NCI-H1092 treated with DMSO at 0.1 percent for 48 hours (cell line): ENCODE results near the gene AUH.

Experiments
- DNase-seq: peaks from one replicate; lab custom pipeline; 2025; lab: John Stamatoyannopoulos, UW

The AUH gene

GRCh38 chr9:91247278-91247677, 114.4 kb downstream of the AUH start:
- DNase-seq, result no peak

- DNase-seq, result no peak
Observed at GRCh38 chr9:91246846-91247245, 114.9 kb downstream of the AUH start.

GRCh38 chr9:91245431-91246313, 116.0 kb downstream of the AUH start:
- no peak for DNase-seq

GRCh38 chr9:91243029-91243428, 118.7 kb downstream of the AUH start:
- DNase-seq, result no peak

GRCh38 chr9:91241909-91242308, 119.8 kb downstream of the AUH start:
- DNase-seq, result no peak

- no peak for DNase-seq
Observed at GRCh38 chr9:91240596-91241165, 121.0 kb downstream of the AUH start.

- no peak for DNase-seq
Observed at GRCh38 chr9:91239367-91240111, 122.2 kb downstream of the AUH start.

GRCh38 chr9:91234523-91234922, 127.2 kb downstream of the AUH start:
- DNase-seq, result no peak

GRCh38 chr9:91231619-91232018, 130.1 kb downstream of the AUH start:
- DNase-seq, result no peak

GRCh38 chr9:91223000-91223399, 138.7 kb downstream of the AUH start:
- no peak for DNase-seq

- DNase-seq, result no peak
Observed at GRCh38 chr9:91222457-91222856, 139.3 kb downstream of the AUH start.

GRCh38 chr9:91221332-91221731, 140.4 kb downstream of the AUH start:
- DNase-seq, result no peak

GRCh38 chr9:91220491-91221135, 141.1 kb downstream of the AUH start:
- no peak for DNase-seq

GRCh38 chr9:91220021-91220420, 141.7 kb downstream of the AUH start:
- no peak for DNase-seq

GRCh38 chr9:91219557-91219956, 142.2 kb downstream of the AUH start:
- no peak for DNase-seq

GRCh38 chr9:91217388-91217787, 144.3 kb downstream of the AUH start:
- no peak for DNase-seq

- no peak for DNase-seq
Observed at GRCh38 chr9:91214867-91215266, 146.9 kb downstream of the AUH start.

GRCh38 chr9:91214086-91214485, 147.6 kb downstream of the AUH start:
- DNase-seq, result no peak

GRCh38 chr9:91212596-91213243, 149.0 kb downstream of the AUH start:
- no peak for DNase-seq

GRCh38 chr9:91211919-91212318, 149.8 kb downstream of the AUH start:
- no peak for DNase-seq

GRCh38 chr9:91211414-91211813, 150.3 kb downstream of the AUH start:
- no peak for DNase-seq

GRCh38 chr9:91210318-91210717, 151.4 kb downstream of the AUH start:
- DNase-seq, result no peak
